H1 (cell line): ENCODE results near the gene DECR2. TPM values are rescaled to one million over a fixed set of nuclear protein-coding genes. Genes with fewer than 3 reads are reported as not detected.

ENCODE experiments used
- CTCF ChIA-PET: fragments of 300-600 bp; sonication (Branson Sonifier 250); formaldehyde crosslinking; loops from one replicate; lab custom pipeline; 2021; ENCODE audit not compliant: partially characterized antibody; lab: Charles Lee
- POLR2A ChIA-PET: fragments of 300-600 bp; sonication (Branson Sonifier 250); formaldehyde crosslinking; loops from one replicate; lab custom pipeline; 2021; ENCODE audit warnings: inconsistent platforms; ENCODE audit not compliant: partially characterized antibody; lab: Charles Lee
- DNase-seq, 2 experiments: peaks; one replicate each; pipeline versions ENCODE4 v3.0.0 to v3.0.0-alpha.2; 2010 to 2022; ENCODE audit warnings: low spot score in 2 of 2, low read depth in 1 of 2, mixed read lengths in 1 of 2
- FAIRE-seq: peaks from 2 replicates; lab custom pipeline; 2011; peaks lifted over from hg19 to GRCh38; lab: Jason Lieb, UNC
- H2AFZ ChIP-seq: 2 replicates; pipeline ENCODE4 v1.8.1; 2012; ENCODE audit warnings: low read length, inconsistent platforms
- H2AK5ac ChIP-seq: 2 replicates; pipeline ENCODE4 v1.6.1; 2013; ENCODE audit warnings: low read depth, low read length
- H2BK120ac ChIP-seq: replicated peaks from 2 replicates; pipeline ENCODE3; 2013; ENCODE audit warnings: low read depth, low read length, inconsistent platforms
- H2BK12ac ChIP-seq: 2 replicates; pipeline ENCODE4 v1.6.1; 2013; ENCODE audit warnings: low read depth, low read length
- H2BK15ac ChIP-seq: 2 replicates; pipeline ENCODE4 v1.6.1; 2013; ENCODE audit warnings: low read length
- H2BK20ac ChIP-seq: 2 replicates; pipeline ENCODE4 v1.6.1; 2013; ENCODE audit warnings: low read length
- H2BK5ac ChIP-seq: 2 replicates; pipeline ENCODE4 v1.6.1; 2013; ENCODE audit warnings: low read depth, low read length
- H3K14ac ChIP-seq: 2 replicates; pipeline ENCODE4 v1.6.1; 2013; ENCODE audit warnings: inconsistent platforms; ENCODE audit not compliant: insufficient read length
- H3K18ac ChIP-seq: 2 replicates; pipeline ENCODE4 v1.6.1; 2013; ENCODE audit warnings: low read length; ENCODE audit errors: extremely low read depth
- H3K23ac ChIP-seq: 2 replicates; pipeline ENCODE4 v1.6.1; 2013; ENCODE audit warnings: inconsistent platforms; ENCODE audit not compliant: insufficient read length
- H3K23me2 ChIP-seq: 2 replicates; pipeline ENCODE4 v1.6.1; 2013; ENCODE audit warnings: low read depth, low read length
- H3K27ac ChIP-seq: 2 replicates; pipeline ENCODE4 v1.6.1; 2011; ENCODE audit warnings: low read depth, low read length, inconsistent platforms
- H3K27me3 ChIP-seq, 4 experiments: replicated peaks in 1 of 4; 1 replicate in 1 of 4; 2 replicates in 3 of 4; pipeline versions ENCODE4 v1.6.1 to v1.8.1; 2011 to 2013; ENCODE audit warnings: low read length in 3 of 4, mild to moderate bottlenecking in 3 of 4, inconsistent platforms in 2 of 4, mixed read lengths in 2 of 4, moderate library complexity in 1 of 4; ENCODE audit not compliant: control insufficient read depth in 3 of 4, insufficient read depth in 3 of 4; ENCODE audit errors: extremely low read depth in 1 of 4
- H3K36me3 ChIP-seq, 4 experiments: 2 replicates each; pipeline versions ENCODE4 v1.6.1 to v1.8.1; 2011 to 2013; ENCODE audit warnings: mild to moderate bottlenecking in 4 of 4, low read length in 3 of 4, moderate library complexity in 2 of 4, control low read depth in 1 of 4, inconsistent platforms in 1 of 4; ENCODE audit not compliant: insufficient read depth in 4 of 4, control insufficient read depth in 2 of 4
- H3K4ac ChIP-seq: replicated peaks from 2 replicates; pipeline ENCODE3; 2013; ENCODE audit warnings: low read length, low read depth, mixed read lengths, inconsistent platforms; ENCODE audit not compliant: insufficient read length
- H3K4me1 ChIP-seq, 4 experiments: replicated peaks in 1 of 4; 1 replicate in 1 of 4; 2 replicates in 3 of 4; pipeline versions ENCODE4 v1.6.1 to v1.8.1; 2011 to 2013; ENCODE audit warnings: low read length in 3 of 4, inconsistent platforms in 2 of 4, mixed read lengths in 1 of 4; ENCODE audit not compliant: insufficient read depth in 4 of 4, control insufficient read depth in 3 of 4
- H3K4me2 ChIP-seq, 2 experiments: 2 replicates each; pipeline versions ENCODE4 v1.6.1 to v1.8.1; 2011 to 2013; ENCODE audit warnings: low read depth in 2 of 2, low read length in 2 of 2, control low read depth in 1 of 2, inconsistent platforms in 1 of 2, mild to moderate bottlenecking in 1 of 2; ENCODE audit not compliant: insufficient read depth in 1 of 2
- H3K4me3 ChIP-seq, 4 experiments: fragments of 200-600, 300-600 bp in 1 of 4; sonication (generic), shearing (Covaris generic), sonication (Bioruptor Twin) in 1 of 4; 2 replicates each; pipeline versions ENCODE4 v1.5.1 to v1.8.1; 2011 to 2016; ENCODE audit warnings: low read length in 4 of 4, low read depth in 3 of 4, control low read depth in 2 of 4, inconsistent platforms in 2 of 4, mild to moderate bottlenecking in 2 of 4, mixed read lengths in 1 of 4, moderate library complexity in 1 of 4; ENCODE audit not compliant: insufficient read depth in 2 of 4; ENCODE audit errors: extremely low read depth in 1 of 4
- H3K56ac ChIP-seq: replicated peaks from 2 replicates; pipeline ENCODE3; 2013; ENCODE audit warnings: low read depth, mild to moderate bottlenecking, mixed read lengths, low read length, inconsistent platforms; ENCODE audit not compliant: insufficient read length
- H3K79me1 ChIP-seq: 2 replicates; pipeline ENCODE4 v1.6.1; 2013; ENCODE audit warnings: low read depth, low read length, control low read depth
- H3K79me2 ChIP-seq, 2 experiments: 2 replicates each; pipeline versions ENCODE4 v1.6.1 to v1.8.1; 2012 to 2013; ENCODE audit warnings: low read length in 2 of 2, mild to moderate bottlenecking in 2 of 2, inconsistent platforms in 1 of 2; ENCODE audit not compliant: insufficient read depth in 2 of 2, control insufficient read depth in 1 of 2
- H3K9ac ChIP-seq, 4 experiments: replicated peaks in 1 of 4; 1 replicate in 1 of 4; 2 replicates in 3 of 4; pipeline versions ENCODE4 v1.6.1 to v1.8.1; 2011 to 2013; ENCODE audit warnings: low read depth in 3 of 4, low read length in 3 of 4, control low read depth in 2 of 4, mild to moderate bottlenecking in 2 of 4, moderate library complexity in 2 of 4, inconsistent platforms in 1 of 4; ENCODE audit errors: extremely low read depth in 1 of 4
- H3K9me3 ChIP-seq, 2 experiments: 2 replicates each; pipeline versions ENCODE4 v1.6.1 to v1.8.1; 2012 to 2013; ENCODE audit warnings: mild to moderate bottlenecking in 2 of 2, moderate library complexity in 2 of 2, control low read depth in 1 of 2, inconsistent platforms in 1 of 2, low read depth in 1 of 2, low read length in 1 of 2, mixed read lengths in 1 of 2; ENCODE audit not compliant: insufficient read depth in 2 of 2
- H4K20me1 ChIP-seq, 2 experiments: replicated peaks in 1 of 2; 2 replicates each; pipeline versions ENCODE3 to v1.8.1; 2011 to 2013; ENCODE audit warnings: inconsistent platforms in 2 of 2, low read length in 2 of 2, mild to moderate bottlenecking in 1 of 2; ENCODE audit not compliant: insufficient read depth in 2 of 2, control insufficient read depth in 1 of 2
- H4K5ac ChIP-seq: 2 replicates; pipeline ENCODE4 v1.6.1; 2013; ENCODE audit warnings: low read length, low read depth, mixed read lengths, inconsistent platforms; ENCODE audit not compliant: insufficient read length
- H4K8ac ChIP-seq: 2 replicates; pipeline ENCODE4 v1.8.0; 2013; ENCODE audit warnings: mild to moderate bottlenecking, moderate library complexity, low read length, inconsistent platforms; ENCODE audit not compliant: insufficient read depth; ENCODE audit errors: extremely low read depth
- H4K91ac ChIP-seq: replicated peaks from 2 replicates; pipeline ENCODE3; 2013; ENCODE audit warnings: low read length, mixed read lengths, inconsistent platforms; ENCODE audit not compliant: insufficient read length
- CTCF ChIP-seq, 3 experiments: IDR thresholded peaks; 1 replicate in 2 of 3; 2 replicates in 1 of 3; pipeline versions ENCODE4 v1.5.1 to v1.6.1; 2011; ENCODE audit warnings: low read length in 3 of 3, mild to moderate bottlenecking in 3 of 3, inconsistent platforms in 2 of 3, low read depth in 1 of 3, moderate library complexity in 1 of 3; ENCODE audit not compliant: insufficient read depth in 1 of 3; ENCODE audit errors: control extremely low read depth in 1 of 3
- E2F6 ChIP-seq: IDR thresholded peaks from 2 replicates; pipeline ENCODE4 v1.6.1; 2012; ENCODE audit warnings: inconsistent platforms
- MAX ChIP-seq: IDR thresholded peaks from 2 replicates; pipeline ENCODE4 v1.6.1; 2012; ENCODE audit warnings: inconsistent platforms
- POLR2AphosphoS5 ChIP-seq: IDR thresholded peaks from 2 replicates; pipeline ENCODE4 v1.6.1; 2011; ENCODE audit warnings: low read depth, low read length
- RBBP5 ChIP-seq: IDR thresholded peaks from 2 replicates; pipeline ENCODE4 v1.7.1; 2012; ENCODE audit warnings: low read depth, mild to moderate bottlenecking, inconsistent platforms, low read length, moderate library complexity, borderline replicate concordance
- TAF7 ChIP-seq: optimal IDR thresholded peaks from 2 replicates; pipeline ENCODE3; 2011; ENCODE audit warnings: low read depth, mild to moderate bottlenecking, inconsistent platforms, low read length, moderate library complexity, borderline replicate concordance
- TBP ChIP-seq: IDR thresholded peaks from 2 replicates; pipeline ENCODE4 v1.6.1; 2011; ENCODE audit warnings: low read depth, low read length, improper control_type of control experiment
- WGBS, 2 experiments: shearing (Covaris generic) in 1 of 2; methylation state at CpG; one replicate each; pipeline versions ENCODE4 v1.1.6 to v1.1.7; 2013 to 2015; ENCODE audit warnings: low lambda C conversion rate in 2 of 2, mixed read lengths in 2 of 2, inconsistent platforms in 1 of 2, low coverage in 1 of 2, missing lambda C conversion rate in 1 of 2; ENCODE audit not compliant: insufficient replicate concordance in 2 of 2, insufficient coverage in 1 of 2, insufficient read length in 1 of 2; ENCODE audit errors: extremely low coverage in 1 of 2, missing lambda C conversion rate in 1 of 2; 5-methylcytosine and 5-hydroxymethylcytosine counted together
- polyA plus RNA-seq, 7 experiments: library from polyadenylated mRNA; depleted of rRNA in 3 of 7; stranded (reverse) in 5 of 7; unstranded in 2 of 7; fragments of >200 nt in 5 of 7; fragments of 200-250 nt in 2 of 7; gene quantifications; 1 replicate in 5 of 7; 2 replicates in 1 of 7; 4 replicates in 1 of 7; pipeline versions ENCODE4 v1.2.1 to v1.2.3, GENCODE V29; 2011 to 2013; ENCODE audit warnings: missing spikeins in 2 of 7, mixed read lengths in 2 of 7
- total RNA-seq: library from RNA; stranded (reverse); fragmentation: NEBNext Ultra II Directional; extraction: Animal tissue kit (Norgen Biotek cat#: 25700); gene quantifications from 2 replicates; pipeline ENCODE4 v1.2.1, GENCODE V29; 2021

DECR2 gene
- total and polyA plus RNA-seq, 2 of the 8 experiments (the other 6 are each of a cell fraction or from before 2014, with no cell fraction given), result 28.2 to 39.9 TPM

- Histone ChIP-seq H3K36me3 (peaks cover 20 to 49% (median 41%) of the 10 kb centered on the region in 4 experiments), H3K23me2 (no peaks in the 10 kb centered on the region; the same call in 1 of the 2 replicates), H4K91ac (peak overlapping the region; percentile 54), H3K56ac (peak overlapping the region; percentile 46), H3K4me3 (peak overlapping the region; percentile 23 to 60 (median 49); a peak in 7 of 8 replicates), H4K8ac (no peak overlapping the region; the same call in 1 of the 2 replicates), H2AK5ac (no peak overlapping the region), H3K27me3 (no peaks in the 10 kb centered on the region), H2BK20ac (no peak overlapping the region), H3K4me1 (peaks cover 0 to 10% (median 8%) of the 10 kb centered on the region in 4 experiments; a peak in 5 of 7 replicates), H2BK12ac (no peak overlapping the region), H3K23ac (no peak overlapping the region), H3K9me3 (no peaks in the 10 kb centered on the region), H3K27ac (no peak overlapping the region), H4K5ac (peak overlapping the region; percentile 15), H3K4me2 (peak overlapping the region; percentile 70 to 76), H2BK120ac (no peak overlapping the region), H3K18ac (no peak overlapping the region), H2AFZ (no peak overlapping the region), H3K14ac (no peak overlapping the region), H3K79me1 (no peaks in the 10 kb centered on the region; the same call in 1 of the 2 replicates), H4K20me1 (peaks cover 8 to 29% of the 10 kb centered on the region in 2 experiments), H2BK15ac (no peak overlapping the region), H3K4ac (peak overlapping the region; percentile 32), H3K9ac (peak overlapping the region in 1 of 4 experiments; percentile 13; a peak in 2 of 7 replicates), H3K79me2 (no peaks in the 10 kb centered on the region; a peak in 1 of 4 replicates), H2BK5ac (peak overlapping the region; percentile 63; the same call in 1 of the 2 replicates)
- DNase-seq (peak in 1 of 2 experiments; percentile 69), FAIRE-seq (no peak)
- 30% methylated on average over 18 of the region's 44 CpGs; no CpG with 5 or more reads in 1 of the 2 experiments for WGBS, 2 experiments
- ChIA-PET CTCF (interaction anchor here (0.9 to 1.8 kb wide), 5 partner anchors 20 to 52 kb away, joined by 3 to 5 read pairs (median 3); no protein-coding TSS in a partner anchor), POLR2A (interaction anchor here (0.7 to 2.5 kb wide), 11 partner anchors 8 to 346 kb away, joined by 3 to 11 read pairs (median 5); partner anchors contain the start of gene FAM234A)
- peak; percentile 15; the same call in 1 of the 2 replicates for TF ChIP-seq POLR2AphosphoS5
- TF ChIP-seq CTCF (IDR thresholded peaks at IDR 0.05; ENCODE audit: control extremely low read depth in 1 of 3, insufficient read depth in 1 of 3, low read depth in 1 of 3, low read length in 3 of 3), result no peak
- 0 out of 2 replicates have a peak, but pooled peaks have one; percentile 43 for TF ChIP-seq RBBP5
- 0 out of 2 replicates have a peak, but pooled peaks have one; percentile 25 for TF ChIP-seq E2F6
- TF ChIP-seq TAF7, result no peak
- TF ChIP-seq TBP, result 0 out of 2 replicates have a peak, but pooled peaks have one; percentile 11
- TF ChIP-seq MAX, result 0 out of 2 replicates have a peak, but pooled peaks have one; percentile 36
These were observed 31.7 kb upstream of the DECR2 start for GRCh38 chr16:369866-370436.
